OCI-LY1 (cell line): ENCODE measurements around the gene MIS18A.

Source experiments
- H2AFZ ChIP-seq: fragments of 200-600 bp; sonication (generic), shearing (Covaris generic); 2 replicates; pipeline ENCODE4 v1.6.0; 2014; ENCODE audit warnings: antibody characterized with exemption, mild to moderate bottlenecking, low read length
- H3F3A ChIP-seq: fragments of 200-600 bp; sonication (generic), shearing (Covaris generic); 2 replicates; pipeline ENCODE4 v1.6.0; 2014; ENCODE audit warnings: mild to moderate bottlenecking, antibody characterized with exemption, low read length, moderate library complexity; ENCODE audit not compliant: insufficient read depth
- H3K27ac ChIP-seq: fragments of 200-600 bp; sonication (generic); 2 replicates; pipeline ENCODE4 v1.5.1; 2014; ENCODE audit warnings: low read length, mixed run types, mild to moderate bottlenecking, low read depth; ENCODE audit not compliant: poor library complexity, severe bottlenecking
- H3K27me3 ChIP-seq: fragments of 200-600 bp; sonication (generic); 2 replicates; pipeline ENCODE4 v1.6.0; 2014; ENCODE audit warnings: antibody characterized with exemption, mild to moderate bottlenecking, low read length, moderate library complexity; ENCODE audit not compliant: insufficient read depth
- H3K36me3 ChIP-seq: fragments of 200-600 bp; sonication (generic); 2 replicates; pipeline ENCODE4 v1.6.1; 2014; ENCODE audit warnings: mild to moderate bottlenecking, antibody characterized with exemption, low read length, moderate library complexity, mixed read lengths; ENCODE audit not compliant: insufficient read depth
- H3K4me1 ChIP-seq: fragments of 200-600 bp; sonication (generic); 2 replicates; pipeline ENCODE4 v1.5.1; 2014; ENCODE audit warnings: mild to moderate bottlenecking, low read length, moderate library complexity; ENCODE audit not compliant: insufficient read depth, severe bottlenecking
- H3K4me2 ChIP-seq: fragments of 200-600 bp; sonication (generic), shearing (Covaris generic); 2 replicates; pipeline ENCODE4 v1.6.1; 2014; ENCODE audit warnings: low read length
- H3K4me3 ChIP-seq: fragments of 200-600 bp; sonication (generic); 2 replicates; pipeline ENCODE4 v1.5.1; 2014; ENCODE audit warnings: low read length, low read depth, mild to moderate bottlenecking, mixed read lengths; ENCODE audit not compliant: poor library complexity, severe bottlenecking
- H3K79me2 ChIP-seq: fragments of 200-600 bp; shearing (Covaris generic); 2 replicates; pipeline ENCODE4 v1.6.1; 2016; ENCODE audit warnings: mixed run types, low read length, mixed read lengths; ENCODE audit not compliant: insufficient read depth
- H3K9ac ChIP-seq: fragments of 200-600 bp; sonication (generic), shearing (Covaris generic); 2 replicates; pipeline ENCODE4 v1.6.1; 2014; ENCODE audit warnings: mild to moderate bottlenecking, low read length, mixed read lengths
- H3K9me2 ChIP-seq: fragments of 200-600 bp; sonication (generic), shearing (Covaris generic); 2 replicates; pipeline ENCODE4 v1.6.1; 2014; ENCODE audit warnings: low read depth, mild to moderate bottlenecking, low read length, mixed read lengths
- H3K9me3 ChIP-seq: fragments of 200-600 bp; shearing (Covaris generic); 2 replicates; pipeline ENCODE4 v1.6.1; 2014; ENCODE audit warnings: low read length, mixed read lengths
- H4K20me1 ChIP-seq: fragments of 200-600 bp; sonication (generic), shearing (Covaris generic); 2 replicates; pipeline ENCODE4 v1.6.0; 2016; ENCODE audit warnings: mild to moderate bottlenecking, low read length; ENCODE audit not compliant: insufficient read depth
- EZH2 ChIP-seq: fragments of 200-600 bp; sonication (generic), shearing (Covaris generic); IDR thresholded peaks from 2 replicates; pipeline ENCODE4 v1.8.0; 2017; ENCODE audit warnings: borderline replicate concordance, mixed run types, mild to moderate bottlenecking, antibody characterized with exemption, low read length, moderate library complexity, mixed read lengths
- TF ChIP-seq, protein P1 (sequence below): fragments of 200-600 bp; sonication (generic), shearing (Covaris generic); IDR thresholded peaks from 2 replicates; pipeline ENCODE4 v1.5.1; 2017; ENCODE audit warnings: mild to moderate bottlenecking, antibody characterized with exemption, low read length, moderate library complexity, mixed read lengths

The MIS18A gene

DNA sequence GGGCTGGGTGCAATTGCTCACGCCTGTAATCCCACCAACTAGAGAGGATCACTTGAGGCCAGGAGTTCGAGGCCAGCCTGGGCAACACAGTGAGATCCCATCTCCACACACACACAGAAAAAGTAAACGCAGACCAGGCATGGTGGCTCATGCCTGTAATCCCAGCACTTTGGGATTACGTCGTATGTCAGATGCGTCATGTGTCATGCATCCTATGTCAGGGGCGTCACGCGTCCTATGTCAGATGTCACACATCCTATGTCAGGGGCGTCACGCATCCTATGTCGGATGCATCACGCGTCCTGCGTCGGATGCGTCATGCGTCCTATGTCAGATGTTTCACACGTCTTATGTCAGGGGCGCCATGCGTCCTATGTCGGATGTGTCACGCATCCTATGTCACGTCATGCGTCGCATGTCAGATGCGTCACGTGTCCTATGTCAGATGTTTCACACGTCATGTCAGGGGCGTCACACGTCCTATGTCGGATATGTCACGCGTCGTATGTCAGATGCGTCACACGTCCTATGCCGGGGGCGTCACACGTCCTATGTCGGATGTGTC is 21.4 kb upstream of the MIS18A start:
- no peaks in the 10 kb centered on the region for H3K9me2 ChIP-seq
- no peaks in the 10 kb centered on the region for H3K79me2 ChIP-seq
- TF ChIP-seq, protein P1, sequence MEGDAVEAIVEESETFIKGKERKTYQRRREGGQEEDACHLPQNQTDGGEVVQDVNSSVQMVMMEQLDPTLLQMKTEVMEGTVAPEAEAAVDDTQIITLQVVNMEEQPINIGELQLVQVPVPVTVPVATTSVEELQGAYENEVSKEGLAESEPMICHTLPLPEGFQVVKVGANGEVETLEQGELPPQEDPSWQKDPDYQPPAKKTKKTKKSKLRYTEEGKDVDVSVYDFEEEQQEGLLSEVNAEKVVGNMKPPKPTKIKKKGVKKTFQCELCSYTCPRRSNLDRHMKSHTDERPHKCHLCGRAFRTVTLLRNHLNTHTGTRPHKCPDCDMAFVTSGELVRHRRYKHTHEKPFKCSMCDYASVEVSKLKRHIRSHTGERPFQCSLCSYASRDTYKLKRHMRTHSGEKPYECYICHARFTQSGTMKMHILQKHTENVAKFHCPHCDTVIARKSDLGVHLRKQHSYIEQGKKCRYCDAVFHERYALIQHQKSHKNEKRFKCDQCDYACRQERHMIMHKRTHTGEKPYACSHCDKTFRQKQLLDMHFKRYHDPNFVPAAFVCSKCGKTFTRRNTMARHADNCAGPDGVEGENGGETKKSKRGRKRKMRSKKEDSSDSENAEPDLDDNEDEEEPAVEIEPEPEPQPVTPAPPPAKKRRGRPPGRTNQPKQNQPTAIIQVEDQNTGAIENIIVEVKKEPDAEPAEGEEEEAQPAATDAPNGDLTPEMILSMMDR: no peak
- no peak for TF ChIP-seq EZH2
- H3K9me3 ChIP-seq: no peaks in the 10 kb centered on the region
- H4K20me1 ChIP-seq: no peaks in the 10 kb centered on the region
- no peak overlapping the region for H2AFZ ChIP-seq
- no peak overlapping the region for H3K4me2 ChIP-seq
- no peaks in the 10 kb centered on the region for H3K27me3 ChIP-seq
- H3K4me1 ChIP-seq: no peaks in the 10 kb centered on the region
- H3F3A ChIP-seq: no peaks in the 10 kb centered on the region
- H3K36me3 ChIP-seq: 0 out of 2 replicates have a peak, but pooled peaks cover 17% of the 10 kb centered on the region
- H3K4me3 ChIP-seq: no peak overlapping the region
- H3K9ac ChIP-seq: no peak overlapping the region
- no peak overlapping the region for H3K27ac ChIP-seq

- Histone ChIP-seq H3K4me2 (no peak overlapping the region), H3K27me3 (no peaks in the 10 kb centered on the region), H3K9me3 (no peaks in the 10 kb centered on the region), H3K4me1 (no peaks in the 10 kb centered on the region), H3K27ac (no peak overlapping the region), H3K9me2 (no peaks in the 10 kb centered on the region), H3K36me3 (0 out of 2 replicates have a peak, but pooled peaks cover 17% of the 10 kb centered on the region), H3F3A (no peaks in the 10 kb centered on the region), H3K4me3 (no peak overlapping the region), H3K79me2 (no peaks in the 10 kb centered on the region), H3K9ac (no peak overlapping the region), H4K20me1 (no peaks in the 10 kb centered on the region), H2AFZ (no peak overlapping the region)
- TF ChIP-seq, protein P1: no peak
- no peak for TF ChIP-seq EZH2
Observed at GRCh38 chr21:32299695-32300094, 20.8 kb upstream of the MIS18A start.

- Histone ChIP-seq H3K9me3 (no peaks in the 10 kb centered on the region), H2AFZ (no peak within 1 kb of the TSS), H4K20me1 (no peaks in the 10 kb centered on the region), H3K36me3 (0 out of 2 replicates have a peak, but pooled peaks cover 17% of the 10 kb centered on the region), H3K4me1 (no peaks in the 10 kb centered on the region), H3K4me2 (no peak within 1 kb of the TSS), H3K79me2 (no peaks in the 10 kb centered on the region), H3K9ac (no peak within 1 kb of the TSS), H3K4me3 (no peak within 1 kb of the TSS), H3K27ac (no peak within 1 kb of the TSS), H3K27me3 (no peaks in the 10 kb centered on the region), H3F3A (no peaks in the 10 kb centered on the region), H3K9me2 (no peaks in the 10 kb centered on the region)
- TF ChIP-seq EZH2: no peak
- TF ChIP-seq, protein P1: no peak
Observed at GRCh38 chr21:32298658-32299081, 19.8 kb upstream of the MIS18A start, which contains the start of gene MRAP. Gene MRAP (plus strand): TSS chr21:32298855. CDS start chr21:32298972, 117 bp downstream.
